ENCODE results near the gene COPB2. TPM values are rescaled to one million over a fixed set of nuclear protein-coding genes. Genes with fewer than 3 reads are reported as not detected.
"Not testable (repeated sequence)": the region's sequence is repeated elsewhere in the genome, so short reads cannot be mapped to it uniquely, and the experiment has no call there.

COPB2 gene
- total RNA-seq, result 152 and 165 TPM in 2 replicates

- DNase-seq (ENCODE audit: low read depth in 2 of 2), result peak; percentile 97 to 99
Measured at GRCh38 chr3:139389552-139390368, at the start of gene COPB2. COPB2 (minus strand) TSS chr3:139389647; CDS start chr3:139389550, 97 bp downstream.

GRCh38 chr3:139434764-139435307 is 45.4 kb upstream of the COPB2 start:
- no peak for DNase-seq (ENCODE audit: low read depth in 2 of 2)

GRCh38 chr3:139434228-139434627 is 44.8 kb upstream of the COPB2 start:
- DNase-seq (ENCODE audit: low read depth in 2 of 2), result no peak

GRCh38 chr3:139433089-139433488 is 43.6 kb upstream of the COPB2 start:
- no peak for DNase-seq (ENCODE audit: low read depth in 2 of 2)

- no peak for DNase-seq (ENCODE audit: low read depth in 2 of 2)
Measured at GRCh38 chr3:139430493-139430892, 41.0 kb upstream of the COPB2 start.

GRCh38 chr3:139427283-139428060 is 38.0 kb upstream of the COPB2 start:
- peak; percentile 60 to 63 for DNase-seq (ENCODE audit: low read depth in 2 of 2)

GRCh38 chr3:139425745-139426400 is 36.4 kb upstream of the COPB2 start:
- no peak for DNase-seq (ENCODE audit: low read depth in 2 of 2)

GRCh38 chr3:139423232-139423631 is 33.8 kb upstream of the COPB2 start:
- DNase-seq (ENCODE audit: low read depth in 2 of 2), result no peak

- DNase-seq (ENCODE audit: low read depth in 2 of 2), result no peak
Measured at GRCh38 chr3:139421460-139421859, 32.0 kb upstream of the COPB2 start.

GRCh38 chr3:139421040-139421439 is 31.6 kb upstream of the COPB2 start:
- no peak for DNase-seq (ENCODE audit: low read depth in 2 of 2)

- no peak for DNase-seq (ENCODE audit: low read depth in 2 of 2)
Measured at GRCh38 chr3:139418144-139418543, 28.7 kb upstream of the COPB2 start.

GRCh38 chr3:139416275-139416674 is 26.8 kb upstream of the COPB2 start:
- DNase-seq (ENCODE audit: low read depth in 2 of 2), result no peak

GRCh38 chr3:139414608-139415224 is 25.3 kb upstream of the COPB2 start:
- DNase-seq (ENCODE audit: low read depth in 2 of 2), result no peak

- DNase-seq (ENCODE audit: low read depth in 2 of 2), result not testable (repeated sequence)
Measured at GRCh38 chr3:139412891-139413290, 23.4 kb upstream of the COPB2 start.

- DNase-seq (ENCODE audit: low read depth in 2 of 2), result not testable (repeated sequence)
Measured at GRCh38 chr3:139401155-139401554, 11.7 kb upstream of the COPB2 start.

- DNase-seq (ENCODE audit: low read depth in 2 of 2), result no peak
Measured at GRCh38 chr3:139396707-139397106, 7.3 kb upstream of the COPB2 start.

- DNase-seq (ENCODE audit: low read depth in 2 of 2), result no peak
Measured at GRCh38 chr3:139394116-139394515, 4.7 kb upstream of the COPB2 start.

GRCh38 chr3:139388821-139389551 is 461 bp downstream of the COPB2 start:
- DNase-seq (ENCODE audit: low read depth in 2 of 2), result peak; percentile 6 to 42

GRCh38 chr3:139388077-139388476 is 1.4 kb downstream of the COPB2 start:
- DNase-seq (ENCODE audit: low read depth in 2 of 2), result no peak

- DNase-seq (ENCODE audit: low read depth in 2 of 2), result not testable (repeated sequence)
Measured at GRCh38 chr3:139382291-139382690, 7.2 kb downstream of the COPB2 start.

GRCh38 chr3:139380575-139380974 is 8.9 kb downstream of the COPB2 start:
- DNase-seq (ENCODE audit: low read depth in 2 of 2), result no peak

All from dermis microvascular lymphatic vessel endothelial cell (primary cell).